DND-41 (cell line): ENCODE measurements around the gene IL1R2.

ENCODE experiments used
- CTCF ChIP-seq: IDR thresholded peaks from 2 replicates; pipeline ENCODE4 v1.5.1; 2012; ENCODE audit warnings: borderline replicate concordance, low read length, moderate library complexity, mild to moderate bottlenecking; ENCODE audit not compliant: poor library complexity, severe bottlenecking; ENCODE audit errors: extremely low read depth
- EZH2 ChIP-seq: IDR thresholded peaks from 3 replicates; pipeline ENCODE4 v1.6.1; 2012; ENCODE audit warnings: borderline replicate concordance, low read depth, mild to moderate bottlenecking, moderate library complexity, low read length, inconsistent platforms; ENCODE audit not compliant: severe bottlenecking

GRCh38 chr2:101949304-101949703 lies 42.5 kb upstream of the IL1R2 start:
- TF ChIP-seq CTCF (no peak), EZH2 (no peak)
